Lung (tissue), 12 donors: ENCODE measurements around the gene NFASC. TPM values are rescaled to one million over a fixed set of nuclear protein-coding genes. Genes with fewer than 3 reads are reported as not detected.

Experiments
- ATAC-seq: fragments of 200-7000 bp; cut with Tn5 transposase; one replicate; pipeline ENCODE4 v1.9.1; 2020; ENCODE audit warnings: moderate number of reproducible peaks; ENCODE audit not compliant: insufficient read depth, low FRiP score
- DNase-seq, 3 donors: peaks; one replicate each; pipeline ENCODE4 v3.0.0-alpha.2; 2013 to 2017
- H3K27ac ChIP-seq, 2 donors: one replicate each; pipeline ENCODE4 v1.5.1; 2013; ENCODE audit warnings: mild to moderate bottlenecking in 2 of 2, moderate library complexity in 2 of 2, control low read depth in 1 of 2, inconsistent platforms in 1 of 2, low read depth in 1 of 2, low read length in 1 of 2
- H3K27me3 ChIP-seq, 3 donors: one replicate each; pipeline ENCODE4 v1.5.1; 2013; ENCODE audit warnings: low read length in 2 of 3; ENCODE audit not compliant: control insufficient read depth in 3 of 3, insufficient read depth in 3 of 3
- H3K36me3 ChIP-seq, 4 donors: one replicate each; pipeline ENCODE4 v1.5.1; 2013; ENCODE audit warnings: low read length in 4 of 4, mild to moderate bottlenecking in 1 of 4, moderate library complexity in 1 of 4; ENCODE audit not compliant: control insufficient read depth in 4 of 4, insufficient read depth in 4 of 4
- H3K4me1 ChIP-seq, 5 donors: one replicate each; pipeline ENCODE4 v1.5.1; 2013; ENCODE audit warnings: low read length in 5 of 5, mild to moderate bottlenecking in 2 of 5, moderate library complexity in 1 of 5; ENCODE audit not compliant: control insufficient read depth in 5 of 5, insufficient read depth in 5 of 5
- H3K4me3 ChIP-seq: one replicate; pipeline ENCODE4 v1.5.1; 2013; ENCODE audit warnings: mild to moderate bottlenecking, control low read depth, moderate library complexity
- H3K9ac ChIP-seq, 2 donors: one replicate each; pipeline ENCODE4 v1.5.1; 2013; ENCODE audit warnings: low read length in 2 of 2, control low read depth in 1 of 2; ENCODE audit not compliant: insufficient read depth in 1 of 2
- H3K9me3 ChIP-seq, 4 donors: one replicate each; pipeline ENCODE4 v1.5.1; 2013; ENCODE audit warnings: low read length in 3 of 4, mild to moderate bottlenecking in 1 of 4, moderate library complexity in 1 of 4; ENCODE audit not compliant: control insufficient read depth in 4 of 4, insufficient read depth in 3 of 4
- CTCF ChIP-seq: IDR thresholded peaks from 2 replicates; pipeline ENCODE4 v1.5.1; 2012; ENCODE audit warnings: mild to moderate bottlenecking; ENCODE audit errors: control extremely low read depth, extremely low read depth
- WGBS, 2 donors: extraction: QIAGEN DNeasy Blood & Tissue Kit; methylation state at CpG; one replicate each; pipeline ENCODE4 v1.1.7; 2013; 5-methylcytosine and 5-hydroxymethylcytosine counted together
- polyA plus RNA-seq, 2 donors: library from polyadenylated mRNA; stranded (reverse); fragments of 200-250 nt; gene quantifications; one replicate each; pipeline ENCODE4 v1.2.1, GENCODE V29; 2013
- total RNA-seq, 2 donors: library from RNA; depleted of rRNA in 1 of 2; stranded (reverse); fragments of >200 nt in 1 of 2; gene quantifications; one replicate each; pipeline ENCODE4 v1.2.1, GENCODE V29; 2014 to 2021
- donor health status: control.
- donor health status: control.
- donor health status: Bipolar disorder and iron deficiency.
- donor health status: healthy.
- donor health status: DM: yes; HTN: yes; CAD: no.

Gene NFASC
- total and polyA plus RNA-seq, 4 donors: 1.8 to 11.2 (median 3.8) TPM

- Histone ChIP-seq H3K36me3 (no peaks in the 10 kb centered on the region), H3K27ac (no peak overlapping the region), H3K9me3 (no peaks in the 10 kb centered on the region), H3K4me3 (no peak overlapping the region), H3K4me1 (no peaks in the 10 kb centered on the region), H3K9ac (no peak overlapping the region), H3K27me3 (peaks cover 0 to 16% (median 0%) of the 10 kb centered on the region in 3 donors)
- WGBS, 2 donors: 85 to 88% methylated on average over 3 of the region's 3 CpGs
- no peak for DNase-seq
- no peak for TF ChIP-seq CTCF
- no peak for ATAC-seq
Measured at GRCh38 chr1:204835737-204836136, 34.9 kb upstream of the NFASC start.

GRCh38 chr1:204836856-204837255, 33.8 kb upstream of the NFASC start:
- peaks cover 0 to 10% (median 0%) of the 10 kb centered on the region in 3 donors for H3K27me3 ChIP-seq
- no peaks in the 10 kb centered on the region for H3K36me3 ChIP-seq
- WGBS, 2 donors: 56 to 80% methylated on average over 1 of the region's 1 CpG
- H3K4me1 ChIP-seq: no peaks in the 10 kb centered on the region
- H3K9me3 ChIP-seq: no peaks in the 10 kb centered on the region
- H3K27ac ChIP-seq: no peak overlapping the region
- no peak for TF ChIP-seq CTCF
- no peak overlapping the region for H3K9ac ChIP-seq
- no peak for ATAC-seq
- no peak for DNase-seq
- H3K4me3 ChIP-seq: no peak overlapping the region

- Histone ChIP-seq H3K4me1 (no peaks in the 10 kb centered on the region), H3K9ac (no peak overlapping the region), H3K27ac (no peak overlapping the region), H3K27me3 (peaks cover 0 to 6% (median 0%) of the 10 kb centered on the region in 3 donors), H3K9me3 (no peaks in the 10 kb centered on the region), H3K36me3 (no peaks in the 10 kb centered on the region), H3K4me3 (no peak overlapping the region)
- WGBS, 2 donors: 32 to 35% methylated on average over 7 of the region's 7 CpGs
- peak; percentile 76 to 85 (median 76) for DNase-seq
- no peak for TF ChIP-seq CTCF
- no peak for ATAC-seq
Measured at GRCh38 chr1:204837440-204838084, 33.1 kb upstream of the NFASC start.

- Histone ChIP-seq H3K4me1 (no peaks in the 10 kb centered on the region), H3K4me3 (no peak overlapping the region), H3K9me3 (no peaks in the 10 kb centered on the region), H3K27me3 (no peaks in the 10 kb centered on the region), H3K36me3 (no peaks in the 10 kb centered on the region), H3K27ac (no peak overlapping the region), H3K9ac (no peak overlapping the region)
- no peak for DNase-seq
- no peak for TF ChIP-seq CTCF
- WGBS, 2 donors: 36 to 71% methylated on average over 1 of the region's 1 CpG
- no peak for ATAC-seq
Measured at GRCh38 chr1:204841316-204841715, 29.3 kb upstream of the NFASC start.
